HL-60 (cell line): Measurements from ENCODE around the gene ATP6V1G3.

ENCODE experiments used
- CTCF ChIP-seq: IDR thresholded peaks from one replicate; pipeline ENCODE4 v1.5.1; 2011; ENCODE audit warnings: low read length, control low read depth, inconsistent platforms; ENCODE audit not compliant: insufficient read depth
- REST ChIP-seq: IDR thresholded peaks from 2 replicates; pipeline ENCODE4 v1.6.1; 2012; ENCODE audit warnings: low read depth; ENCODE audit not compliant: insufficient replicate concordance

GRCh38 chr1:198541737-198542136, 1.3 kb upstream of the ATP6V1G3 start:
- TF ChIP-seq CTCF (no peak), REST (no peak)
